Measurements from ENCODE around the gene CAMK1. TPM values are rescaled to one million over a fixed set of nuclear protein-coding genes. Genes with fewer than 3 reads are reported as not detected.

Gene CAMK1
- total and polyA plus RNA-seq, 9 of the 15 experiments (the other 6 are each of a cell fraction or from before 2014, with no cell fraction given) = 0.23 to 10.7 (median 6.0) TPM

- TF ChIP-seq CCAR2 (IDR thresholded peaks at IDR 0.05; ENCODE audit: low read depth, low read length) = no peak
- 0 out of 2 replicates have a peak, but pooled peaks have one; percentile 63 for TF ChIP-seq SMAD4 (CRISPR knock-in tag; conservative IDR thresholded peaks at IDR 0.05)
- TF ChIP-seq KAT2B (IDR thresholded peaks at IDR 0.05; ENCODE audit: low read depth, low read length) = no peak
- no peak for TF ChIP-seq HMG20A (CRISPR knock-in tag; conservative IDR thresholded peaks at IDR 0.05)
- peak; percentile 69; the same call in 1 of the 2 replicates for TF ChIP-seq PHF8 (IDR thresholded peaks at IDR 0.05; ENCODE audit: borderline replicate concordance, low read length)
- no peak for TF ChIP-seq ZBED1 (IDR thresholded peaks at IDR 0.05)
- peak; percentile 90 for TF ChIP-seq ARID4B (CRISPR knock-in tag; IDR thresholded peaks at IDR 0.05)
- TF ChIP-seq ARID1B (IDR thresholded peaks at IDR 0.05) = peak; percentile 54
- peak; percentile 97 for TF ChIP-seq CC2D1A (IDR thresholded peaks at IDR 0.05)
- TF ChIP-seq MECOM (CRISPR knock-in tag; IDR thresholded peaks at IDR 0.05) = no peak
- no peak for TF ChIP-seq PHTF2 (CRISPR knock-in tag; IDR thresholded peaks at IDR 0.05)
- TF ChIP-seq ZNF316 (IDR thresholded peaks at IDR 0.05) = no peak
- no peak for TF ChIP-seq TSHZ1 (CRISPR knock-in tag; IDR thresholded peaks at IDR 0.05)
- TF ChIP-seq ZNF311 (CRISPR knock-in tag; IDR thresholded peaks at IDR 0.05) = no peak
- no peak for TF ChIP-seq ZNF77 (CRISPR knock-in tag; IDR thresholded peaks at IDR 0.05)
- TF ChIP-seq POLR2H (tag; IDR thresholded peaks at IDR 0.05; ENCODE audit: low read depth) = peak; percentile 80
- TF ChIP-seq NR2F6 (CRISPR knock-in tag; IDR thresholded peaks at IDR 0.05) = no peak
- TF ChIP-seq TFAP4 (CRISPR knock-in tag; IDR thresholded peaks at IDR 0.05; ENCODE audit: borderline replicate concordance) = peak; percentile 100
Observed at GRCh38 chr3:9749645-9750555, 19.8 kb downstream of the CAMK1 start, which contains the start of gene OGG1 (continued).
